Stromal cell of bone marrow (primary cell): ENCODE results near the gene EFHD2.

ENCODE experiments used
- DNase-seq: peaks from one replicate; pipeline ENCODE4 v3.0.0-alpha.2; 2012; ENCODE audit warnings: low read depth

The EFHD2 gene

GRCh38 chr1:15476927-15477326 lies 67.2 kb downstream of the EFHD2 start:
- no peak for DNase-seq

- no peak for DNase-seq
Observed at GRCh38 chr1:15477646-15478212, 68.0 kb downstream of the EFHD2 start.
